Measurements from ENCODE around the gene KRTAP26-1. TPM values are rescaled to one million over a fixed set of nuclear protein-coding genes. Genes with fewer than 3 reads are reported as not detected.

The KRTAP26-1 gene
- total and polyA plus RNA-seq, 2 of the 4 experiments (the other 2 are of a cell fraction): not detected

DNA sequence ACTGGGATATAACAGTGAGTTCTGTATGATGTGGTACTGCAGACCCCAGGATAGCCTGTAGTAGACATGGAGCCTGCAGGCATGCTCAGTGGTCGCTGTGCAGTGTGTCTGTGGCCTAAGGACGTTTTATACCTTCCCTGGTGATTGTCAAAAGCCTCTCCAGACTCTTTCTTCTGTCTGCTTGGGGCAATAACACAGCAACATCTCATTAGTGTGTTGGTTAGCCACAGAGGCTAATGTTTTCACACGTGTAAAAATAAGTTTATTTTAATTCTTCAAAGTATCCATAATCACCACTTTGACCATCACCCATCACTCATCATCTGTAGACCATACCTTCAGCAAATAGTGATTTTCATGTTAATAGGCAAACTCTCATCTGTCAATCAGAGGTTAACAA is 37.3 kb downstream of the KRTAP26-1 start, which contains the start of gene KRTAP24-1:
TSS of gene KRTAP24-1 (minus strand) at position 101 of the 400 bp plus-strand sequence. CDS start at position 83, 18 bp downstream.
- Histone ChIP-seq H4K8ac (ENCODE audit: low read depth in 2 of 2, low read length in 2 of 2) (no peak within 1 kb of the TSS), H2BK120ac (ENCODE audit: low read depth, low read length) (no peak within 1 kb of the TSS), H3K9me3 (ENCODE audit: control insufficient read depth, insufficient read depth, low read length) (peaks cover 5% of the 10 kb centered on the region; the same call in 1 of the 2 replicates), H3K14ac (replicated peaks; ENCODE audit: low read depth, low read length) (no peak within 1 kb of the TSS), H2BK15ac (ENCODE audit: low read depth, low read length) (no peak within 1 kb of the TSS), H3K27me3 (ENCODE audit: control insufficient read depth, insufficient read depth, low read length) (no peaks in the 10 kb centered on the region), H2BK5ac (ENCODE audit: low read depth, low read length, poor library complexity, severe bottlenecking) (no peak within 1 kb of the TSS), H3K36me3 (ENCODE audit: control insufficient read depth, insufficient read depth, low read length) (no peaks in the 10 kb centered on the region), H4K20me1 (ENCODE audit: insufficient read depth, low read length) (no peaks in the 10 kb centered on the region), H2AK9ac (replicated peaks; ENCODE audit: low read depth, low read length, poor library complexity) (no peak within 1 kb of the TSS), H4K91ac (ENCODE audit: insufficient read depth, low read depth, low read length) (no peak within 1 kb of the TSS), H2AFZ (replicated peaks; ENCODE audit: low read length, poor library complexity) (no peak within 1 kb of the TSS), H3K18ac (ENCODE audit: low read depth, low read length) (no peak within 1 kb of the TSS), H3K4me2 (ENCODE audit: low read depth, low read length) (no peak within 1 kb of the TSS), H2BK20ac (ENCODE audit: low read depth, low read length) (no peak within 1 kb of the TSS), H3K79me1 (ENCODE audit: low read depth in 1 of 2, low read length in 2 of 2) (no peaks in the 10 kb centered on the region), H3K4me3 (ENCODE audit: insufficient read depth, low read depth, low read length) (no peak within 1 kb of the TSS), H3K27ac (ENCODE audit: insufficient read depth, low read length) (no peak within 1 kb of the TSS), H2AK5ac (ENCODE audit: low read depth, low read length) (no peak within 1 kb of the TSS), H3K4me1 (ENCODE audit: control insufficient read depth, insufficient read depth, low read length) (no peaks in the 10 kb centered on the region), H4K5ac (ENCODE audit: low read depth, low read length) (no peak within 1 kb of the TSS), H3K4ac (ENCODE audit: low read depth, low read length) (no peak within 1 kb of the TSS), H3K56ac (ENCODE audit: extremely low read depth, insufficient read depth, low read length) (no peak within 1 kb of the TSS), H3K23ac (ENCODE audit: low read depth, low read length) (no peak within 1 kb of the TSS), H3K9ac (ENCODE audit: low read depth, low read length) (no peak within 1 kb of the TSS), H3K9me1 (ENCODE audit: insufficient read depth, low read length) (no peaks in the 10 kb centered on the region)
- intact Hi-C loops (cut with micrococcal nuclease) (no loop called here), dilution Hi-C loops (cut with HindIII; ENCODE audit: low sequenced_read_pairs, unreplicated experiment) (no loop called here), in situ Hi-C loops (cut with MboI; ENCODE audit: low sequenced_read_pairs) (no loop called here)
- BruUV-seq (replicated peaks): no TSS peak
- TF ChIP-seq MAFK (IDR thresholded peaks at IDR 0.05; ENCODE audit: low read depth, low read length): no peak
- no peak for TF ChIP-seq MAZ (IDR thresholded peaks at IDR 0.05; ENCODE audit: borderline replicate concordance, low read depth, low read length)
- TF ChIP-seq CHD1 (IDR thresholded peaks at IDR 0.05; ENCODE audit: low read depth, low read length): no peak
- no peak for TF ChIP-seq SMC3 (IDR thresholded peaks at IDR 0.05; ENCODE audit: low read depth, low read length)
- no peak for TF ChIP-seq MXI1 (IDR thresholded peaks at IDR 0.05; ENCODE audit: borderline replicate concordance, low read depth, low read length)
- ATAC-seq (ENCODE audit: low read depth): no peak
- no CpG with 5 or more reads among the region's 3 CpGs for WGBS, 2 experiments (ENCODE audit: extremely low coverage in 2 of 2, insufficient read length in 1 of 2)
- ChIA-PET POLR2A (ENCODE audit: unreplicated experiment) (no interaction called here), CTCF (no interaction called here)
- no peak for DNase-seq

All from IMR-90 (cell line).